K562 (cell line): ENCODE results near the gene MICU2.

Experiments used
- GATA2 ChIP-seq: sonication (generic); formaldehyde crosslinking; IDR thresholded peaks from 2 replicates; pipeline ENCODE4 v1.4.0; 2020; ENCODE audit warnings: mild to moderate bottlenecking, missing genetic modification reagents
- HNRNPK ChIP-seq: fragments of 200-400 bp; formaldehyde crosslinking; IDR thresholded peaks from one replicate; pipeline ENCODE4 v1.6.1; 2018; ENCODE audit warnings: mild to moderate bottlenecking, low read depth, low read length; ENCODE audit not compliant: poor library complexity, severe bottlenecking
- HOXB6 ChIP-seq: fragments of 250-450 bp; sonication (Bioruptor Pico); IDR thresholded peaks from 2 replicates; pipeline ENCODE4 v1.5.1; 2022; ENCODE audit warnings: mild to moderate bottlenecking, borderline replicate concordance
- MTA1 ChIP-seq: fragments of 450-650 bp; IDR thresholded peaks from 2 replicates; pipeline ENCODE4 v1.6.1; 2017; ENCODE audit warnings: borderline replicate concordance
- MYC ChIP-seq, 2 experiments: fragments of 250-450 bp in 1 of 2; sonication (Bioruptor Pico) in 1 of 2; IDR thresholded peaks; 2 replicates each; pipeline versions ENCODE4 v1.5.1 to v1.6.1; 2012 to 2021; ENCODE audit warnings: low read depth in 2 of 2, borderline replicate concordance in 1 of 2, improper control_type of control experiment in 1 of 2, low read length in 1 of 2, mild to moderate bottlenecking in 1 of 2, moderate library complexity in 1 of 2
- POLR2AphosphoS5 ChIP-seq: IDR thresholded peaks from 2 replicates; pipeline ENCODE4 v1.6.1; 2011; ENCODE audit warnings: mild to moderate bottlenecking, low read depth, low read length, moderate library complexity; ENCODE audit not compliant: control insufficient read depth, insufficient read depth
- ZNF695 ChIP-seq: fragments of 450-650 bp; formaldehyde crosslinking; IDR thresholded peaks from 2 replicates; pipeline ENCODE4 v1.4.0; 2020; ENCODE audit warnings: mild to moderate bottlenecking, moderate library complexity
- TF ChIP-seq, protein P1 (sequence below): fragments of 250-450 bp; sonication (Bioruptor Pico); IDR thresholded peaks from 2 replicates; pipeline ENCODE4 v1.5.0; 2020; ENCODE audit warnings: mild to moderate bottlenecking, borderline replicate concordance

DNA sequence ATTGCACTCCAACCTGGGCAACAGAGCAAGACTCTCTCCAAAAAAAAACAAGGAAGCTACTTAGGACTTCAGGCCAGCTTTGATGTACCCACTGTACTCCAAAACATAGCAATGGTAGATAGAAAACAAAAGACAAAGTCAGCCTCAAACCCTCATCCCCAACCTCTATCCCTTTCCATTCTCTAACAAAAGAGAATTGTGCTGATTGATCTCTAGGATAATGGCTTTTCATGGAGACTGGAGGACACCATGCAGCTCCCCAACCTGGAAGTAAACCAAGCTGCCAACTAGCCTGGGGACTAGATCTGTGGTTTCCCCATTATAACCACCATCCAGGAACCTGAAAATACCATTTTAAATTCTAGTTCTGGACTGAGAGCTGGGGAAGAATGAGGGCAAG lies 140.5 kb downstream of the MICU2 start:
- TF ChIP-seq POLR2AphosphoS5 (no peak), HOXB6 (CRISPR knock-in tag) (no peak), GATA2 (CRISPR knock-in tag) (no peak), ZNF695 (CRISPR knock-in tag) (no peak), MYC (IDR thresholded peaks at IDR 0.05; ENCODE audit: low read depth, low read length) (no peak), MYC (CRISPR knock-in tag; IDR thresholded peaks at IDR 0.05; ENCODE audit: borderline replicate concordance, low read depth) (no peak), MTA1 (no peak), HNRNPK (no peak)
- TF ChIP-seq, protein P1, sequence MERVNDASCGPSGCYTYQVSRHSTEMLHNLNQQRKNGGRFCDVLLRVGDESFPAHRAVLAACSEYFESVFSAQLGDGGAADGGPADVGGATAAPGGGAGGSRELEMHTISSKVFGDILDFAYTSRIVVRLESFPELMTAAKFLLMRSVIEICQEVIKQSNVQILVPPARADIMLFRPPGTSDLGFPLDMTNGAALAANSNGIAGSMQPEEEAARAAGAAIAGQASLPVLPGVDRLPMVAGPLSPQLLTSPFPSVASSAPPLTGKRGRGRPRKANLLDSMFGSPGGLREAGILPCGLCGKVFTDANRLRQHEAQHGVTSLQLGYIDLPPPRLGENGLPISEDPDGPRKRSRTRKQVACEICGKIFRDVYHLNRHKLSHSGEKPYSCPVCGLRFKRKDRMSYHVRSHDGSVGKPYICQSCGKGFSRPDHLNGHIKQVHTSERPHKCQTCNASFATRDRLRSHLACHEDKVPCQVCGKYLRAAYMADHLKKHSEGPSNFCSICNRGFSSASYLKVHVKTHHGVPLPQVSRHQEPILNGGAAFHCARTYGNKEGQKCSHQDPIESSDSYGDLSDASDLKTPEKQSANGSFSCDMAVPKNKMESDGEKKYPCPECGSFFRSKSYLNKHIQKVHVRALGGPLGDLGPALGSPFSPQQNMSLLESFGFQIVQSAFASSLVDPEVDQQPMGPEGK (CRISPR knock-in tag) = no peak
